ENCODE results near the gene DISC1. TPM values are rescaled to one million over a fixed set of nuclear protein-coding genes. Genes with fewer than 3 reads are reported as not detected.

DISC1 gene
- total RNA-seq, 5 donors from 2014 or later (not counting 1 experiment from before 2014, with no cell fraction given): 12.9 to 37.0 (median 14.6) TPM

DNA sequence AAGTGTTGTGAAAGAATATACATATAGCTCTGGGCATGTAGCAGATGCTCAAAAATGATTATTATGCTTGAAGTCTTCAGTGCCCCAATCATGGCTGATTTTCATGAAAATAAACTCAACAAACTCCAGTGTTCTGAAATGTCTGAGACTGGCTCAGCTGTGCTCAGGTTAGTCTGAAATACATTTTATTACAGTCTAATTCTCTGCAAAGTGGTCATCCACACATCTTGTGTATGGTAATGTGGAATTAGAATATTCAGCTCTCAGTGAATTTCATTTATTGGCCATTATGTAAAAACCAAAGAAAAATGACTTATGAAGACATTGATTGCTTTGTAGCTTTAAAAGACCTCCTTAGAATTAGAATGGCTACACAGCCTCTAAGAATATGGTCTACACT, 109.9 kb downstream of the DISC1 start:
- H3K36me3 Mint-ChIP-seq: peaks cover 27% of the 10 kb centered on the region
- H3K27ac ChIP-seq (ENCODE audit: low read length): no peak overlapping the region
- H3K4me3 ChIP-seq (ENCODE audit: control insufficient read depth in 1 of 2, extremely low read depth in 1 of 2, low read length in 1 of 2): no peak overlapping the region
- CTCF ChIA-PET: no interaction called here
- H3K4me3 Mint-ChIP-seq: no peak overlapping the region
- H3K4me1 ChIP-seq (ENCODE audit: control insufficient read depth in 1 of 2, extremely low read depth in 1 of 2, insufficient read depth in 2 of 2, low read length in 2 of 2): no peaks in the 10 kb centered on the region
- H3K36me3 ChIP-seq (ENCODE audit: control insufficient read depth in 2 of 2, extremely low read depth in 1 of 2, insufficient read depth in 1 of 2, low read length in 1 of 2): no peaks in the 10 kb centered on the region
- peaks cover 0 to 4% (median 0%) of the 10 kb centered on the region in 3 donors for H3K9me3 Mint-ChIP-seq
- ATAC-seq (replicated peaks in 1 of 4): no peak
- POLR2A ChIA-PET: no interaction called here
- no peaks in the 10 kb centered on the region for H3K4me1 Mint-ChIP-seq
- no peak for DNase-seq
- H3K27me3 Mint-ChIP-seq: no peaks in the 10 kb centered on the region
- H3K9me3 ChIP-seq: no peaks in the 10 kb centered on the region
- H3K27ac Mint-ChIP-seq: no peak overlapping the region
- no peaks in the 10 kb centered on the region for H3K27me3 ChIP-seq (replicated peaks in 1 of 2; ENCODE audit: control insufficient read depth in 2 of 2, extremely low read depth in 1 of 2, insufficient read depth in 2 of 2, low read length in 1 of 2)

DNA sequence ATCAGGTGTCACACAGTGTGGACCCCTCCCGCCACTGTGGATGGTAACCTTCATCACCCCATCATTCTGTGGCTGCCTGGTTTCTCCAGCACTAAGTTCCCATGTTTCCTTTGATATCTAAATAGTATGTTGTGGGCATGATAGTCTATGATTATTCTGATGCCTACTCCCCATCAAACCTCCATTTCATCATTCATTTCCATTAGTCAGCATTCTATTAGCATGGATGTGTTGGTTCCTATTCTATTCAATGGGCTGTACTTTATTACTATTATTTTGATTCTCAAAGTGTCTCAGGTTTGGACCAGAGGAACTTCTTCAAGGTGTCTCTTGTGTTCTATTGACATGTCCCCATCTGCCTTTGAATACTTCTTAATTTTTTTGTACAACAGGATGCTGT, 112.0 kb downstream of the DISC1 start:
- ChIA-PET POLR2A (no interaction called here), CTCF (no interaction called here)
- Histone ChIP-seq H3K27ac (ENCODE audit: low read length) (no peak overlapping the region), H3K4me1 (ENCODE audit: control insufficient read depth in 1 of 2, extremely low read depth in 1 of 2, insufficient read depth in 2 of 2, low read length in 2 of 2) (no peaks in the 10 kb centered on the region), H3K4me3 (ENCODE audit: control insufficient read depth in 1 of 2, extremely low read depth in 1 of 2, low read length in 1 of 2) (no peak overlapping the region), H3K36me3 (ENCODE audit: control insufficient read depth in 2 of 2, extremely low read depth in 1 of 2, insufficient read depth in 1 of 2, low read length in 1 of 2) (no peaks in the 10 kb centered on the region), H3K9me3 (no peaks in the 10 kb centered on the region), H3K27me3 (replicated peaks in 1 of 2; ENCODE audit: control insufficient read depth in 2 of 2, extremely low read depth in 1 of 2, insufficient read depth in 2 of 2, low read length in 1 of 2) (no peaks in the 10 kb centered on the region)
- Mint-ChIP-seq H3K4me1 (peaks cover 0 to 7% (median 0%) of the 10 kb centered on the region in 3 donors), H3K27me3 (no peaks in the 10 kb centered on the region), H3K27ac (no peak overlapping the region), H3K9me3 (peaks cover 0 to 4% (median 0%) of the 10 kb centered on the region in 3 donors), H3K4me3 (no peak overlapping the region), H3K36me3 (peaks cover 33% of the 10 kb centered on the region)
- ATAC-seq (replicated peaks in 1 of 4): no peak
- DNase-seq: no peak
- WGBS (ENCODE audit: insufficient coverage): no CpG with 5 or more reads among the region's 1 CpG

DNA sequence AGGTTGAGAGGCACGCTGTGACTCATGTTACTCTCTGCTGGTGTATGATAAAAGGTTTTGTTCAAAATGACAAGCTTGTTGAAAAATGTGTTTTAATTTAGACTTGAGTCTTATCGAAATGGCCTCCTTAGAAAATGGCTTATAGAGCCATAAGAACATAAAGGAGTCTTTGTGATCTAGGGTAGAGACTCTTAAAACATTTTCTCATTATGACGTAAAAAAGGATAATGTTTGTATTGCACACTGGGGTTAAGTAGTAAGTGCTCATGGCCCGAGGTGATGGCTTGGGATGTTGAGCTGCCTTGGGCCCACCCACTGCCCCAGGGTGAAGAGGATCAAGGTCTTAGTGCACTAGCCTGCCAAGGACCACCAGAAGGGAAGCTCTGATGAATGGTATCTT, 117.4 kb downstream of the DISC1 start:
- no peak overlapping the region for H3K27ac ChIP-seq (ENCODE audit: low read length)
- WGBS (ENCODE audit: insufficient coverage): 76% methylated on average over 3 of the region's 4 CpGs
- Mint-ChIP-seq H3K4me1 (peaks cover 0 to 18% (median 2%) of the 10 kb centered on the region in 3 donors), H3K27ac (no peak overlapping the region), H3K4me3 (no peak overlapping the region), H3K27me3 (no peaks in the 10 kb centered on the region), H3K36me3 (peaks cover 36% of the 10 kb centered on the region), H3K9me3 (no peaks in the 10 kb centered on the region)
- no peaks in the 10 kb centered on the region for H3K9me3 ChIP-seq
- ATAC-seq (replicated peaks in 1 of 4) (no peak), DNase-seq (no peak)
- H3K36me3 ChIP-seq (ENCODE audit: control insufficient read depth in 2 of 2, extremely low read depth in 1 of 2, insufficient read depth in 1 of 2, low read length in 1 of 2): no peaks in the 10 kb centered on the region
- no peak overlapping the region for H3K4me3 ChIP-seq (ENCODE audit: control insufficient read depth in 1 of 2, extremely low read depth in 1 of 2, low read length in 1 of 2)
- POLR2A ChIA-PET: no interaction called here
- H3K27me3 ChIP-seq (replicated peaks in 1 of 2; ENCODE audit: control insufficient read depth in 2 of 2, extremely low read depth in 1 of 2, insufficient read depth in 2 of 2, low read length in 1 of 2): no peaks in the 10 kb centered on the region
- no peaks in the 10 kb centered on the region for H3K4me1 ChIP-seq (ENCODE audit: control insufficient read depth in 1 of 2, extremely low read depth in 1 of 2, insufficient read depth in 2 of 2, low read length in 2 of 2)
- CTCF ChIA-PET: no interaction called here

GRCh38 chr1:231748760-231749415, 122.3 kb downstream of the DISC1 start:
- H3K27ac ChIP-seq (ENCODE audit: low read length): no peak overlapping the region
- WGBS (ENCODE audit: insufficient coverage): 100% methylated on average over 1 of the region's 2 CpGs
- H3K36me3 Mint-ChIP-seq: peaks cover 49% of the 10 kb centered on the region
- H3K27me3 Mint-ChIP-seq: no peaks in the 10 kb centered on the region
- POLR2A ChIA-PET: no interaction called here
- H3K4me1 ChIP-seq (ENCODE audit: control insufficient read depth in 1 of 2, extremely low read depth in 1 of 2, insufficient read depth in 2 of 2, low read length in 2 of 2): no peaks in the 10 kb centered on the region
- H3K4me1 Mint-ChIP-seq: peaks cover 0 to 11% (median 2%) of the 10 kb centered on the region in 3 donors
- DNase-seq: no peak
- H3K4me3 ChIP-seq (ENCODE audit: control insufficient read depth in 1 of 2, extremely low read depth in 1 of 2, low read length in 1 of 2): no peak overlapping the region
- no peaks in the 10 kb centered on the region for H3K27me3 ChIP-seq (replicated peaks in 1 of 2; ENCODE audit: control insufficient read depth in 2 of 2, extremely low read depth in 1 of 2, insufficient read depth in 2 of 2, low read length in 1 of 2)
- CTCF ChIA-PET: no interaction called here
- no peak overlapping the region for H3K4me3 Mint-ChIP-seq
- no peaks in the 10 kb centered on the region for H3K9me3 ChIP-seq
- H3K27ac Mint-ChIP-seq: no peak overlapping the region
- no peak for ATAC-seq (replicated peaks in 1 of 4)
- peaks cover 6 to 16% of the 10 kb centered on the region in 2 donors for H3K36me3 ChIP-seq (ENCODE audit: control insufficient read depth in 2 of 2, extremely low read depth in 1 of 2, insufficient read depth in 1 of 2, low read length in 1 of 2)
- peaks cover 12 to 21% (median 13%) of the 10 kb centered on the region in 3 donors for H3K9me3 Mint-ChIP-seq

DNA sequence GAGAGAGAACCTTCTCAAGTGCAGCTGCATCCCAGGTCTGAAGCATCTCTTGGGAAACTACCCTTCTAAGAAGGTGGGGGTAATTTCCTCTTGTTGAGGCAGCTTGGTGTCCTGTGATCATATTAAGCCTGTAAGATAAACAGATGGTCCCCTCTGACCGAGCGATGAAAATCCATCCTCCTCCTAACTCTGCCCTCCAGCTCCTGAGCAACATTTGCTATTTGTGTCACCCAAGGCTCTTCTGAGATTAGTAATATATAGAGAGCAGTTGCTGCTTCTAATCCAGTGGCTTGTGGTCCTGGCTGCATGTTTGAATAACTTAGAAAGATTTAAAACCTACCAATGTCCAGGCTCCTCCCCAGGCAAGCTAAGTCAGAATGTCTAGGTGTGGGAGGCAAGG, 123.7 kb downstream of the DISC1 start:
- H3K27me3 ChIP-seq (replicated peaks in 1 of 2; ENCODE audit: control insufficient read depth in 2 of 2, extremely low read depth in 1 of 2, insufficient read depth in 2 of 2, low read length in 1 of 2): no peaks in the 10 kb centered on the region
- ChIA-PET POLR2A (no interaction called here), CTCF (no interaction called here)
- H3K27ac ChIP-seq (ENCODE audit: low read length): no peak overlapping the region
- peaks cover 12 to 24% (median 16%) of the 10 kb centered on the region in 3 donors for H3K9me3 Mint-ChIP-seq
- no peak overlapping the region for H3K27ac Mint-ChIP-seq
- ATAC-seq (replicated peaks in 1 of 4) (no peak), DNase-seq (no peak)
- no peaks in the 10 kb centered on the region for H3K27me3 Mint-ChIP-seq
- H3K4me3 Mint-ChIP-seq: no peak overlapping the region
- H3K9me3 ChIP-seq: no peaks in the 10 kb centered on the region
- H3K4me1 Mint-ChIP-seq: peaks cover 0 to 11% (median 2%) of the 10 kb centered on the region in 3 donors
- WGBS (ENCODE audit: insufficient coverage): no CpG with 5 or more reads among the region's 2 CpGs
- H3K4me1 ChIP-seq (ENCODE audit: control insufficient read depth in 1 of 2, extremely low read depth in 1 of 2, insufficient read depth in 2 of 2, low read length in 2 of 2): no peaks in the 10 kb centered on the region
- peaks cover 63% of the 10 kb centered on the region for H3K36me3 Mint-ChIP-seq
- no peak overlapping the region for H3K4me3 ChIP-seq (ENCODE audit: control insufficient read depth in 1 of 2, extremely low read depth in 1 of 2, low read length in 1 of 2)
- peaks cover 6 to 16% of the 10 kb centered on the region in 2 donors for H3K36me3 ChIP-seq (ENCODE audit: control insufficient read depth in 2 of 2, extremely low read depth in 1 of 2, insufficient read depth in 1 of 2, low read length in 1 of 2)

GRCh38 chr1:231750818-231751362, 124.3 kb downstream of the DISC1 start:
- POLR2A ChIA-PET: no interaction called here
- CTCF ChIA-PET: no interaction called here

More at GRCh38 chr1:231750818-231751362, 124.3 kb downstream of the DISC1 start:
- Mint-ChIP-seq H3K36me3 (peaks cover 63% of the 10 kb centered on the region), H3K27me3 (no peaks in the 10 kb centered on the region), H3K27ac (no peak overlapping the region), H3K9me3 (peaks cover 12 to 24% (median 16%) of the 10 kb centered on the region in 3 donors), H3K4me1 (peaks cover 0 to 14% (median 2%) of the 10 kb centered on the region in 3 donors), H3K4me3 (no peak overlapping the region)
- Histone ChIP-seq H3K27me3 (replicated peaks in 1 of 2; ENCODE audit: control insufficient read depth in 2 of 2, extremely low read depth in 1 of 2, insufficient read depth in 2 of 2, low read length in 1 of 2) (no peaks in the 10 kb centered on the region), H3K27ac (ENCODE audit: low read length) (no peak overlapping the region), H3K9me3 (no peaks in the 10 kb centered on the region), H3K4me1 (ENCODE audit: control insufficient read depth in 1 of 2, extremely low read depth in 1 of 2, insufficient read depth in 2 of 2, low read length in 2 of 2) (no peaks in the 10 kb centered on the region), H3K4me3 (ENCODE audit: control insufficient read depth in 1 of 2, extremely low read depth in 1 of 2, low read length in 1 of 2) (no peak overlapping the region), H3K36me3 (ENCODE audit: control insufficient read depth in 2 of 2, extremely low read depth in 1 of 2, insufficient read depth in 1 of 2, low read length in 1 of 2) (peaks cover 6 to 16% of the 10 kb centered on the region in 2 donors)
- ATAC-seq (replicated peaks in 1 of 4): no peak
- no CpG with 5 or more reads among the region's 3 CpGs for WGBS (ENCODE audit: insufficient coverage)
- DNase-seq: no peak

All from T-cell (primary cell).